RWPE1 (cell line): ENCODE data around the gene MIGA1.

Experiments
- CTCF ChIA-PET: fragments of 350-600 bp; sonication (Branson Sonifier 250); formaldehyde crosslinking; extraction: SDS; loops from one replicate; lab custom pipeline; 2021; lab: Yijun Ruan, JAX
- POLR2A ChIA-PET: fragments of 400-600 bp; formaldehyde crosslinking; extraction: SDS; loops from one replicate; lab custom pipeline; 2020; ENCODE audit warnings: antibody characterized with exemption; ENCODE audit not compliant: low non-redundant PET; lab: Yijun Ruan, JAX
- DNase-seq: peaks from one replicate; pipeline ENCODE4 v3.0.0; 2012; ENCODE audit warnings: low spot score
- H3K27ac ChIP-seq: fragments of 450-650 bp; 2 replicates; pipeline ENCODE4 v1.5.1; 2017
- TF ChIP-seq, protein P1 (sequence below): fragments of 450-650 bp; conservative IDR thresholded peaks from 2 replicates; pipeline ENCODE4 v1.5.1; 2017; ENCODE audit warnings: low read depth, mild to moderate bottlenecking

The MIGA1 gene

GRCh38 chr1:77876884-77877283 lies 97.4 kb downstream of the MIGA1 start:
- no peak for DNase-seq
- no peak overlapping the region for H3K27ac ChIP-seq
- POLR2A ChIA-PET, result no interaction called here
- CTCF ChIA-PET, result no interaction called here
- TF ChIP-seq, protein P1, sequence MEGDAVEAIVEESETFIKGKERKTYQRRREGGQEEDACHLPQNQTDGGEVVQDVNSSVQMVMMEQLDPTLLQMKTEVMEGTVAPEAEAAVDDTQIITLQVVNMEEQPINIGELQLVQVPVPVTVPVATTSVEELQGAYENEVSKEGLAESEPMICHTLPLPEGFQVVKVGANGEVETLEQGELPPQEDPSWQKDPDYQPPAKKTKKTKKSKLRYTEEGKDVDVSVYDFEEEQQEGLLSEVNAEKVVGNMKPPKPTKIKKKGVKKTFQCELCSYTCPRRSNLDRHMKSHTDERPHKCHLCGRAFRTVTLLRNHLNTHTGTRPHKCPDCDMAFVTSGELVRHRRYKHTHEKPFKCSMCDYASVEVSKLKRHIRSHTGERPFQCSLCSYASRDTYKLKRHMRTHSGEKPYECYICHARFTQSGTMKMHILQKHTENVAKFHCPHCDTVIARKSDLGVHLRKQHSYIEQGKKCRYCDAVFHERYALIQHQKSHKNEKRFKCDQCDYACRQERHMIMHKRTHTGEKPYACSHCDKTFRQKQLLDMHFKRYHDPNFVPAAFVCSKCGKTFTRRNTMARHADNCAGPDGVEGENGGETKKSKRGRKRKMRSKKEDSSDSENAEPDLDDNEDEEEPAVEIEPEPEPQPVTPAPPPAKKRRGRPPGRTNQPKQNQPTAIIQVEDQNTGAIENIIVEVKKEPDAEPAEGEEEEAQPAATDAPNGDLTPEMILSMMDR, result no peak

DNA sequence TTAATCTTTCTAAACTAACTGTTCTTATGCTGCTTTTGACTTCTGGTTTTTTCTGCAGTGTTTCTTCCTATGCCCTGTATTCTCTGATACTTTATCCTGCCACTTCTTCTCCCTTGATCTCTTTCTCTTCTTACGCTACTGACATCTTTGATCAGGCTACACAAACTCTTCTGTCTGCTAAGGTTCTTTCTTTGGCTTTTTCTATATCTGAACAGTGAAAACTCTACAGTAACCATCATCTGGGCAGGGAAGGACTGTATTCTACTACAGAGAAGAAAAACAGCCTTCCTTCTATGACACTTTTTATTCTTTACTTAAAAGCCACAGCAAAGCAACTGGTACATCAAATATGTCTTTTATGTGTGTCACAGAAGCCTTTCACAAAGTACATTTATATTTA lies 101.6 kb downstream of the MIGA1 start:
- no peak for DNase-seq
- no peak overlapping the region for H3K27ac ChIP-seq
- ChIA-PET POLR2A (no interaction called here), CTCF (no interaction called here)
- TF ChIP-seq, protein P1, result no peak

GRCh38 chr1:77882411-77882810 lies 103.0 kb downstream of the MIGA1 start:
- ChIA-PET CTCF (interaction anchor here (0.6 to 0.7 kb wide), 2 partner anchors 37 to 40 kb away, joined by 3 read pairs; no protein-coding TSS in a partner anchor), POLR2A (no interaction called here)
- H3K27ac ChIP-seq, result no peak overlapping the region
- DNase-seq, result no peak
- TF ChIP-seq, protein P1, result no peak

- TF ChIP-seq, protein P1, result no peak
- DNase-seq, result peak; percentile 14
- POLR2A ChIA-PET, result no interaction called here
- H3K27ac ChIP-seq, result peak within 1 kb of the TSS; percentile 47
- CTCF ChIA-PET, result interaction anchor here (0.8 kb wide), 1 partner anchor 12 kb away, joined by 6 read pairs; no protein-coding TSS in a partner anchor
These were observed 108.8 kb downstream of the MIGA1 start, which contains the start of gene NEXN for GRCh38 chr1:77888081-77888780. Gene NEXN, plus strand, starts transcription at chr1:77888624. Its CDS starts 27,483 bp downstream, at chr1:77916107.

- peak overlapping the region; percentile 47 for H3K27ac ChIP-seq
- peak; percentile 42 for DNase-seq
- CTCF ChIA-PET, result interaction anchor here (0.8 kb wide), 1 partner anchor 12 kb away, joined by 6 read pairs; no protein-coding TSS in a partner anchor
- TF ChIP-seq, protein P1, result no peak
- POLR2A ChIA-PET, result no interaction called here
These were observed 109.6 kb downstream of the MIGA1 start for GRCh38 chr1:77888781-77889642.

GRCh38 chr1:77889671-77890070 lies 110.2 kb downstream of the MIGA1 start:
- POLR2A ChIA-PET, result no interaction called here
- DNase-seq, result peak; percentile 74
- no peak overlapping the region for H3K27ac ChIP-seq
- CTCF ChIA-PET, result no interaction called here
- TF ChIP-seq, protein P1, result no peak
